RWPE1 (cell line): ENCODE measurements around the gene SASS6.

Experiments
- CTCF ChIA-PET: fragments of 350-600 bp; sonication (Branson Sonifier 250); formaldehyde crosslinking; extraction: SDS; loops from one replicate; lab custom pipeline; 2021; lab: Yijun Ruan, JAX
- POLR2A ChIA-PET: fragments of 400-600 bp; formaldehyde crosslinking; extraction: SDS; loops from one replicate; lab custom pipeline; 2020; ENCODE audit warnings: antibody characterized with exemption; ENCODE audit not compliant: low non-redundant PET; lab: Yijun Ruan, JAX
- DNase-seq: peaks from one replicate; pipeline ENCODE4 v3.0.0; 2012; ENCODE audit warnings: low spot score
- H3K27ac ChIP-seq: fragments of 450-650 bp; 2 replicates; pipeline ENCODE4 v1.5.1; 2017
- CTCF ChIP-seq: fragments of 450-650 bp; conservative IDR thresholded peaks from 2 replicates; pipeline ENCODE4 v1.5.1; 2017; ENCODE audit warnings: low read depth, mild to moderate bottlenecking

SASS6 gene

GRCh38 chr1:100090471-100090870, 42.3 kb downstream of the SASS6 start:
- DNase-seq, result no peak
- no peak for TF ChIP-seq CTCF
- ChIA-PET CTCF (no interaction called here), POLR2A (no interaction called here)
- H3K27ac ChIP-seq, result no peak overlapping the region

GRCh38 chr1:100089082-100089481, 43.6 kb downstream of the SASS6 start:
- CTCF ChIA-PET, result no interaction called here
- no peak for DNase-seq
- POLR2A ChIA-PET, result no interaction called here
- H3K27ac ChIP-seq, result no peak overlapping the region
- no peak for TF ChIP-seq CTCF

- DNase-seq, result no peak
- CTCF ChIA-PET, result interaction anchor here (1.0 kb wide), 1 partner anchor 40 kb away, joined by 3 read pairs; no protein-coding TSS in a partner anchor
- no peak for TF ChIP-seq CTCF
- no peak overlapping the region for H3K27ac ChIP-seq
- POLR2A ChIA-PET, result no interaction called here
Measured at GRCh38 chr1:100087396-100087795, 45.3 kb downstream of the SASS6 start.

GRCh38 chr1:100080331-100080730, 52.4 kb downstream of the SASS6 start:
- TF ChIP-seq CTCF, result no peak
- CTCF ChIA-PET, result no interaction called here
- no peak for DNase-seq
- POLR2A ChIA-PET, result no interaction called here
- no peak overlapping the region for H3K27ac ChIP-seq

- POLR2A ChIA-PET, result no interaction called here
- H3K27ac ChIP-seq, result no peak overlapping the region
- CTCF ChIA-PET, result no interaction called here
- no peak for TF ChIP-seq CTCF
- DNase-seq, result no peak
Measured at GRCh38 chr1:100077531-100077930, 55.2 kb downstream of the SASS6 start.

- POLR2A ChIA-PET, result no interaction called here
- no peak for TF ChIP-seq CTCF
- H3K27ac ChIP-seq, result no peak overlapping the region
- CTCF ChIA-PET, result no interaction called here
- DNase-seq, result no peak
Measured at GRCh38 chr1:100076744-100077143, 56.0 kb downstream of the SASS6 start.

GRCh38 chr1:100076319-100076718, 56.4 kb downstream of the SASS6 start:
- H3K27ac ChIP-seq, result no peak overlapping the region
- DNase-seq, result no peak
- ChIA-PET CTCF (no interaction called here), POLR2A (no interaction called here)
- no peak for TF ChIP-seq CTCF
